HL-60 (cell line): ENCODE data around the gene FGGY.

Experiments
- POLR2AphosphoS5 ChIP-seq: IDR thresholded peaks from 2 replicates; pipeline ENCODE4 v1.6.1; 2012; ENCODE audit warnings: low read depth
- SPI1 ChIP-seq: IDR thresholded peaks from 2 replicates; pipeline ENCODE4 v1.6.1; 2012; ENCODE audit warnings: low read depth, mild to moderate bottlenecking, borderline replicate concordance
- TF ChIP-seq, protein P1 (sequence below): IDR thresholded peaks from one replicate; pipeline ENCODE4 v1.5.1; 2011; ENCODE audit warnings: low read length, control low read depth, inconsistent platforms; ENCODE audit not compliant: insufficient read depth

DNA sequence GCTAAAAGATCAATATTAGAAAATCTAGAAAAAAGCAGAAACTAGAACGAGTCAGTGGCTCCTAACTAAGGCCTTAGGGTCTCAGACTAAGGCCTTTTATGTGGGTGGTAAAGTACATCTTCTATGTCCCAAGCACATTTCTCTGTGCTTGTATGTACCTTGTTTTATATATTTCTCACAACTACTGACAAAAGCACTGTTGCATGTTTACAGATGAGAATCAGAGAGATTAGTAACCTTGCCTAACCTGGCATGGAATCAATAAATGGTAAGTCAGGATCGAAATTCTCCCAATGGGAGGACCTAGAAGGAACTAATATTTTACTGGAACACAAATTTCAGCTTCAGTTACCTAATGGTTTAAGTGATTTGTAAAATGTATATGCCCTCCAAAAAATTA is 160.9 kb downstream of the FGGY start:
- TF ChIP-seq, protein P1, sequence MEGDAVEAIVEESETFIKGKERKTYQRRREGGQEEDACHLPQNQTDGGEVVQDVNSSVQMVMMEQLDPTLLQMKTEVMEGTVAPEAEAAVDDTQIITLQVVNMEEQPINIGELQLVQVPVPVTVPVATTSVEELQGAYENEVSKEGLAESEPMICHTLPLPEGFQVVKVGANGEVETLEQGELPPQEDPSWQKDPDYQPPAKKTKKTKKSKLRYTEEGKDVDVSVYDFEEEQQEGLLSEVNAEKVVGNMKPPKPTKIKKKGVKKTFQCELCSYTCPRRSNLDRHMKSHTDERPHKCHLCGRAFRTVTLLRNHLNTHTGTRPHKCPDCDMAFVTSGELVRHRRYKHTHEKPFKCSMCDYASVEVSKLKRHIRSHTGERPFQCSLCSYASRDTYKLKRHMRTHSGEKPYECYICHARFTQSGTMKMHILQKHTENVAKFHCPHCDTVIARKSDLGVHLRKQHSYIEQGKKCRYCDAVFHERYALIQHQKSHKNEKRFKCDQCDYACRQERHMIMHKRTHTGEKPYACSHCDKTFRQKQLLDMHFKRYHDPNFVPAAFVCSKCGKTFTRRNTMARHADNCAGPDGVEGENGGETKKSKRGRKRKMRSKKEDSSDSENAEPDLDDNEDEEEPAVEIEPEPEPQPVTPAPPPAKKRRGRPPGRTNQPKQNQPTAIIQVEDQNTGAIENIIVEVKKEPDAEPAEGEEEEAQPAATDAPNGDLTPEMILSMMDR, result no peak
- TF ChIP-seq POLR2AphosphoS5 (no peak), SPI1 (no peak)
